Uterus (tissue), 2 donors: ENCODE data around the gene RASSF1.

Experiments used
- CTCF ChIP-seq, 4 experiments: fragments of 200-600 bp in 2 of 4; fragments of 450-650 bp in 2 of 4; sonication (generic) in 2 of 4; IDR thresholded peaks; one replicate each; pipeline ENCODE4 v1.5.1; 2016 to 2019; ENCODE audit warnings: antibody characterized with exemption in 4 of 4, mild to moderate bottlenecking in 2 of 4, moderate library complexity in 1 of 4
- POLR2A ChIP-seq, 2 donors: fragments of 450-650 bp; IDR thresholded peaks; one replicate each; pipeline ENCODE4 v1.6.1; 2016; ENCODE audit warnings: antibody characterized with exemption in 2 of 2, mild to moderate bottlenecking in 1 of 2, moderate library complexity in 1 of 2

- TF ChIP-seq CTCF (IDR thresholded peaks at IDR 0.05): no peak
- TF ChIP-seq POLR2A (IDR thresholded peaks at IDR 0.05): no peak
Measured at GRCh38 chr3:50302095-50303012, 38.3 kb downstream of the RASSF1 start.
